ENCODE results near the gene FLNB.

- TF ChIP-seq CTCF (IDR thresholded peaks at IDR 0.05) (no peak), EP300 (IDR thresholded peaks at IDR 0.05) (no peak), POLR2A (IDR thresholded peaks at IDR 0.05) (no peak)
Measured at GRCh38 chr3:57985984-57986246, 22.3 kb upstream of the FLNB start.
